Mesendoderm (in vitro differentiated cells): ENCODE results near the gene E2F1. TPM values are rescaled to one million over a fixed set of nuclear protein-coding genes. Genes with fewer than 3 reads are reported as not detected.

ENCODE experiments used
- DNase-seq: peaks from one replicate; pipeline ENCODE4 v3.0.0; 2013
- H2AK5ac ChIP-seq: 2 replicates; pipeline ENCODE4 v1.6.1; 2013; ENCODE audit warnings: low read length, inconsistent platforms
- H2BK120ac ChIP-seq: 2 replicates; pipeline ENCODE4 v1.6.1; 2013; ENCODE audit warnings: low read depth, mild to moderate bottlenecking, low read length, moderate library complexity, mixed read lengths
- H2BK15ac ChIP-seq: replicated peaks from 2 replicates; pipeline ENCODE4 v1.6.1; 2013; ENCODE audit warnings: low read depth, mild to moderate bottlenecking, moderate library complexity
- H2BK5ac ChIP-seq: 2 replicates; pipeline ENCODE4 v1.6.1; 2013; ENCODE audit warnings: low read length, inconsistent platforms
- H3K18ac ChIP-seq: 2 replicates; pipeline ENCODE4 v1.6.1; 2013; ENCODE audit warnings: mild to moderate bottlenecking, low read length, mixed read lengths
- H3K23ac ChIP-seq: one replicate; pipeline ENCODE4 v1.6.1; 2013; ENCODE audit warnings: low read length
- H3K27ac ChIP-seq: 2 replicates; pipeline ENCODE4 v1.5.1; 2013; ENCODE audit warnings: low read depth, mild to moderate bottlenecking, inconsistent platforms, low read length, moderate library complexity
- H3K27me3 ChIP-seq: 2 replicates; pipeline ENCODE4 v1.6.1; 2013; ENCODE audit warnings: low read length, control low read depth, mild to moderate bottlenecking, inconsistent platforms; ENCODE audit not compliant: insufficient read depth, poor library complexity
- H3K36me3 ChIP-seq: 2 replicates; pipeline ENCODE4 v1.6.1; 2013; ENCODE audit warnings: low read length, inconsistent platforms; ENCODE audit not compliant: control insufficient read depth, insufficient read depth
- H3K4ac ChIP-seq: one replicate; pipeline ENCODE4 v1.6.1; 2013; ENCODE audit warnings: low read depth, mild to moderate bottlenecking, low read length, moderate library complexity
- H3K4me1 ChIP-seq: 2 replicates; pipeline ENCODE4 v1.6.1; 2013; ENCODE audit warnings: low read depth, low read length, inconsistent platforms; ENCODE audit not compliant: control insufficient read depth
- H3K4me2 ChIP-seq: 2 replicates; pipeline ENCODE4 v1.6.1; 2013; ENCODE audit warnings: low read length
- H3K4me3 ChIP-seq: 2 replicates; pipeline ENCODE4 v1.5.1; 2013; ENCODE audit warnings: mild to moderate bottlenecking, low read length
- H3K56ac ChIP-seq: one replicate; pipeline ENCODE4 v1.6.1; 2013; ENCODE audit warnings: low read length
- H3K79me1 ChIP-seq: 2 replicates; pipeline ENCODE4 v1.6.1; 2013; ENCODE audit warnings: low read length, inconsistent platforms
- H3K79me2 ChIP-seq: 2 replicates; pipeline ENCODE4 v1.6.1; 2013; ENCODE audit warnings: mild to moderate bottlenecking, low read length; ENCODE audit not compliant: control insufficient read depth, insufficient read depth
- H3K9ac ChIP-seq: 2 replicates; pipeline ENCODE4 v1.6.1; 2013; ENCODE audit warnings: low read length, inconsistent platforms
- H4K5ac ChIP-seq: one replicate; pipeline ENCODE4 v1.6.1; 2013; ENCODE audit warnings: low read length
- H4K8ac ChIP-seq: one replicate; pipeline ENCODE4 v1.6.1; 2013; ENCODE audit warnings: low read depth, mild to moderate bottlenecking, control low read depth, low read length, moderate library complexity
- WGBS: extraction: QIAGEN DNeasy Blood & Tissue Kit; methylation state at CpG from one replicate; pipeline ENCODE4 v1.1.7; 2013; ENCODE audit warnings: low lambda C conversion rate, missing lambda C conversion rate; ENCODE audit not compliant: insufficient coverage; ENCODE audit errors: extremely low coverage; 5-methylcytosine and 5-hydroxymethylcytosine counted together
- polyA plus RNA-seq, 2 experiments: library from polyadenylated mRNA; stranded (reverse); fragments of 200-250 nt; gene quantifications; one replicate each; pipeline ENCODE4 v1.2.3, GENCODE V29; 2013

The E2F1 gene
- polyA plus RNA-seq (2013, experiment 1 of 2), result 20.7 TPM
- 20.1 TPM for polyA plus RNA-seq (2013, experiment 2 of 2)

GRCh38 chr20:33686100-33686983 lies at the start of gene E2F1:
Gene E2F1 (minus strand): TSS chr20:33686385. CDS start chr20:33686264, 121 bp downstream.
- DNase-seq, result peak; percentile 98
- peaks cover 12% of the 10 kb centered on the region for H3K79me1 ChIP-seq
- H3K4ac ChIP-seq, result peak within 1 kb of the TSS; percentile 27
- H3K36me3 ChIP-seq, result no peaks in the 10 kb centered on the region
- H3K4me2 ChIP-seq, result peak within 1 kb of the TSS; percentile 61
- peak within 1 kb of the TSS; percentile 73 for H3K9ac ChIP-seq
- H2BK5ac ChIP-seq, result no peak within 1 kb of the TSS
- H3K4me3 ChIP-seq, result peak within 1 kb of the TSS; percentile 66
- no peak within 1 kb of the TSS for H2BK120ac ChIP-seq
- H4K5ac ChIP-seq, result no peak within 1 kb of the TSS
- H3K79me2 ChIP-seq, result peaks cover 26% of the 10 kb centered on the region
- H3K4me1 ChIP-seq, result peaks cover 7% of the 10 kb centered on the region
- no peak within 1 kb of the TSS for H3K23ac ChIP-seq
- H3K27ac ChIP-seq, result peak within 1 kb of the TSS; percentile 58
- H4K8ac ChIP-seq, result no peak within 1 kb of the TSS
- no peaks in the 10 kb centered on the region for H3K27me3 ChIP-seq
- no peak within 1 kb of the TSS for H2BK15ac ChIP-seq
- peak within 1 kb of the TSS; percentile 77 for H3K56ac ChIP-seq
- WGBS, result no CpG with 5 or more reads among the region's 101 CpGs
- H3K18ac ChIP-seq, result peak within 1 kb of the TSS; percentile 24
- no peak within 1 kb of the TSS for H2AK5ac ChIP-seq

DNA sequence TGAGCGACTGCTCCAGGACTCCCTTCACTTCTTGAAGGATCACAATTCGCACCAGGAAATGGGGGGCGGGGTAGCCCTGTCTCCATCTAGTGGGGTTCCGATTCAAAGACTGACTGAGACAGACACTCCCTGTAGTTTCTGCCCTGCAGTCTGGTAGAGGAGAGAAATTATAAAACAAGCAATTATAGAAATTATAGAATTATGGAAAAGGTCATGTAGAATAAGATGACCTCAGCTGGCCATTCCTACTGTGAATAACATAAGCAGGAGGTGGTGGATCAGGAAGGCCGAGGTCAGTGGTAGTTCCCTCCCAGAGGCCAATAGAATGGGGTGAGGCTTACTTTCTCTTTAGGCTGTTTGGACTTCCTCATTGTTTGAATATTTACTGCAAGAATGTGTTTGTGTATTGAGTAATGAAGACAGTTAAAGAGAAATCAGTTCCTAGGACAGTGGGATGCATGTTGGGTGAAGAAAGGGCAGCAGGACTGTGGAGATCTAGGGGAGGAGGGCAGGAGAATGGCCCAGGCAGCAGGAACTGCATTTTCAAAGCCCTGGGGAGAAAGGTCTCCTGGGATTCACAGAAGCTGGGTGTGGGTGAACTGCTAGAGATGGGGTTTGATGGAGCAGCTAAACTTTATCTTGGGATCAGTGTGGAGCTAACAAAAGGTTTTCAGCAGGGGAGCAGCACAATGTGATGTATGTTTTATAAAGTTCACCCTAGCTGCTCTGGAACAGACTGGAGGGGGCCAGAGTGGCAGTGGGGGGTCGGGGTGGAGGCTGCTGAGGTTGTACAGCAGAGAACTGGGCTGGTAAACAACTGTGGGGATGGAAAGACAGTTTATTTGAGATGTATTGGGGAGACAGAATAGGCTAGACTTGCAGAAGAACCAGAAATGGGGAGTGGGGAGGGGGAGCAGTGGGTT lies 47.7 kb upstream of the E2F1 start:
- Histone ChIP-seq H3K23ac (no peak overlapping the region), H2BK120ac (no peak overlapping the region), H3K36me3 (no peaks in the 10 kb centered on the region), H3K4me1 (peaks cover 5% of the 10 kb centered on the region), H2BK5ac (no peak overlapping the region), H3K4me3 (no peak overlapping the region), H3K27me3 (no peaks in the 10 kb centered on the region), H3K27ac (no peak overlapping the region), H2BK15ac (no peak overlapping the region), H3K79me2 (no peaks in the 10 kb centered on the region), H3K4ac (no peak overlapping the region), H3K56ac (no peak overlapping the region), H3K18ac (peak overlapping the region; percentile 28), H3K9ac (no peak overlapping the region), H4K5ac (no peak overlapping the region), H4K8ac (no peak overlapping the region), H3K4me2 (no peak overlapping the region), H2AK5ac (no peak overlapping the region), H3K79me1 (no peaks in the 10 kb centered on the region)
- WGBS, result no CpG with 5 or more reads among the region's 6 CpGs
- DNase-seq, result peak; percentile 87

DNA sequence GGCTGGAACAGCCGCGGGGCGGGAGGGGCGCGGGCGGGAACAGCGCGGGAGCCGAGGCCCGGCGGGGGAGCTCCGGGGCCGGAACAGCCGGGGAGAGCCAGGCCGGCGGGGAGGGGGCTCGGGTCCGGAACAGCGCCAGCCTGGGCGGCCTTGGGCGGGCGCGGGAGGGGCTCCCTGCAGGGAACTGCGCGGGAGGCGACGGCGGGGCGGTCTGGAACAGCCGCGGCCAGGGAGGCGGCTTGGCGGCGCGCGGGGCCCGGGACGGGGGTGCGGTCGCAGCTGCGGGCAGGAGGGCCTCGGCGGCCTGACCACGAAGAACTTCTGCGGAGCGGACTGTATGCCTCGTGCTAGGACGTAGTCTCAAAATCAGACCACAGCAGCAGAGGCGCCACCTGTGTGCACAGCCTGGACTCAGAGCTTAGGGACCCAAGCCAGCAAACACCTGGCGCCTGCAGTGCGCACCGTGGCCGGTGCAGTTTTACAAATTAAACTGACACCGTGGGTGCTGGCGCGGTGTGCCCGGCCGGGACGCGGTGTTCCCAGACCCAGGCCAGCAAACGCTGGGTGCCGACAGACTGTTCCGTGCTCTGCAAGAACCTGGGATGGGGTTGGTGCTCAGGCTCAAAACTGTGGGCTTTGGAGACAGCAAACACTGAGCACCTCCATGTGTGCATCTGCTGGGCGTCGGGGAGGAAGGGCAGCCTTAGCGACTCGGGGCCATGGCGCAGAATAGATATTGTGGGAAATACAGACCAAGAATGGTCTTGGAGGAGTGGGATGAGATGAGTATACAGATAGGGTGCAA lies 46.2 kb upstream of the E2F1 start:
- H3K4me2 ChIP-seq, result peak overlapping the region; percentile 97
- H2BK120ac ChIP-seq, result peak overlapping the region; percentile 77
- H3K4me3 ChIP-seq, result peak overlapping the region; percentile 58
- H3K27ac ChIP-seq, result peak overlapping the region; percentile 81
- no peak overlapping the region for H3K23ac ChIP-seq
- peak overlapping the region; percentile 95 for H3K4ac ChIP-seq
- H4K5ac ChIP-seq, result no peak overlapping the region
- H3K79me1 ChIP-seq, result no peaks in the 10 kb centered on the region
- peaks cover 5% of the 10 kb centered on the region for H3K4me1 ChIP-seq
- no peak for DNase-seq
- H3K79me2 ChIP-seq, result no peaks in the 10 kb centered on the region
- H3K56ac ChIP-seq, result peak overlapping the region; percentile 98
- peak overlapping the region; percentile 66 for H2BK15ac ChIP-seq
- peak overlapping the region; percentile 89 for H3K9ac ChIP-seq
- no peaks in the 10 kb centered on the region for H3K36me3 ChIP-seq
- peak overlapping the region; percentile 96 for H3K18ac ChIP-seq
- WGBS, result no CpG with 5 or more reads among the region's 68 CpGs
- H2BK5ac ChIP-seq, result no peak overlapping the region
- no peaks in the 10 kb centered on the region for H3K27me3 ChIP-seq
- no peak overlapping the region for H2AK5ac ChIP-seq
- H4K8ac ChIP-seq, result peak overlapping the region; percentile 6

DNA sequence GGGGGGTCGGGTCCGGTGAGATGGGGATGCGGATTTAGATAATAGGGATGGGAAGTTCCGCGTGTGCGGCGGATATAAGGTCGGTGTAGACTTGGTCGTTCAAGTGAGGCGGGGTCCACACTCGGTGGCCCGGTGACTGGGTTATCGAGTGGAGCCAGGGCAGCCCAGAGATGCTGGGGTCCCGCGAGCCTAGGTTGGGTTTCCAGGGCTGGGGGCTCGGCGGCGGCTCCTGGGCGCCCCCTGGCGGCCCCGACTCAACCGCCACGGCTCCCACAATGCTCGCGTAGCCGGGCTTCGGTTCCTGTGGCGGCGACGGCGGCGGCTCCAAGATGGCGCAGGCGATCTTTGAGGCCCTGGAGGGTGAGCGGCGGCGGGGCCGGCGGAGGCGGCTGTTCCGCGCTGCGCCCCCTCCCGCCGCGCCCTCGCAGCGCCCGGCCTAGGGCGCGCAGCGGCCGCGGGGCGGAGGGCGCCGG lies 45.5 kb upstream of the E2F1 start, which contains the start of gene ZNF341:
Gene ZNF341, plus strand, starts transcription at position 304 of the 473 bp plus-strand sequence. Its CDS starts 26 bp downstream, at position 330.
- DNase-seq, result peak; percentile 91
- H3K79me1 ChIP-seq, result no peaks in the 10 kb centered on the region
- H4K5ac ChIP-seq, result no peak within 1 kb of the TSS
- peaks cover 5% of the 10 kb centered on the region for H3K4me1 ChIP-seq
- no peaks in the 10 kb centered on the region for H3K36me3 ChIP-seq
- H3K18ac ChIP-seq, result peak within 1 kb of the TSS; percentile 96
- no CpG with 5 or more reads among the region's 57 CpGs for WGBS
- peak within 1 kb of the TSS; percentile 98 for H3K56ac ChIP-seq
- H2BK120ac ChIP-seq, result peak within 1 kb of the TSS; percentile 77
- peak within 1 kb of the TSS; percentile 58 for H3K4me3 ChIP-seq
- H3K79me2 ChIP-seq, result no peaks in the 10 kb centered on the region
- peak within 1 kb of the TSS; percentile 95 for H3K4ac ChIP-seq
- H2BK15ac ChIP-seq, result peak within 1 kb of the TSS; percentile 66
- no peak within 1 kb of the TSS for H2AK5ac ChIP-seq
- H3K27me3 ChIP-seq, result no peaks in the 10 kb centered on the region
- peak within 1 kb of the TSS; percentile 97 for H3K4me2 ChIP-seq
- peak within 1 kb of the TSS; percentile 6 for H4K8ac ChIP-seq
- H3K9ac ChIP-seq, result peak within 1 kb of the TSS; percentile 89
- H3K27ac ChIP-seq, result peak within 1 kb of the TSS; percentile 81
- no peak within 1 kb of the TSS for H2BK5ac ChIP-seq
- no peak within 1 kb of the TSS for H3K23ac ChIP-seq
